Measurements from ENCODE around the gene AP2M1.

DNA sequence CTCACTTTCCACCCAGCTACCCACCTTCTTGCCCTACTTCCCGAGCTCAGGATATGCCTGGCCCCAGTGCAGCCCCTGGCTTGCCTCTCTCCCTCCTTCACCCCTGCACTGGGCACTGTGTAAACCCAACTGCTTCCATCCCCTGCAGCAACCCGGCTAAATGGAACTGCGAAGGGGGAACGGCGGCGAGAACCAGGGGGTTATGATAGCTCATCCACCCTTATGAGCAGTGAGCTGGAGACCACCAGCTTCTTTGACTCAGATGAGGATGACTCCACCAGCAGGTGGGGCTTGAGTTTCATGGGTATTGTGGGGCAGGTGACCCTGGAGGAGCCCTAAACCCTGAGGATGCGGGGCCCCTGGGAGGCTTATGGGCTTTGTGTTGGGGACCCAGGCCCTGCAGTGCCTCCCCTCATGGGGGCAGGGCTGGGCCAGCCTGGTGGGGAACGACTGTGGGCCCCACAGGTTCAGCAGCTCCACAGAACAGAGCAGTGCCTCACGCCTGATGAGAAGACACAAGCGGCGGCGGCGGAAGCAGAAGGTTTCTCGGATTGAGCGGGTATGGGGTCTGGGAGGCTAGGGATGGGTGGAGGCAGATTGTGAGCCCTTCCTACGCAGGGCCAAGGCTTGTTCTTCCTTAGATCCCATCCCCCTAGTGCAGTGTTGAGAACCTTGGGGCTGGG, 9.9 kb upstream of the AP2M1 start:
- TF ChIP-seq, protein P1, sequence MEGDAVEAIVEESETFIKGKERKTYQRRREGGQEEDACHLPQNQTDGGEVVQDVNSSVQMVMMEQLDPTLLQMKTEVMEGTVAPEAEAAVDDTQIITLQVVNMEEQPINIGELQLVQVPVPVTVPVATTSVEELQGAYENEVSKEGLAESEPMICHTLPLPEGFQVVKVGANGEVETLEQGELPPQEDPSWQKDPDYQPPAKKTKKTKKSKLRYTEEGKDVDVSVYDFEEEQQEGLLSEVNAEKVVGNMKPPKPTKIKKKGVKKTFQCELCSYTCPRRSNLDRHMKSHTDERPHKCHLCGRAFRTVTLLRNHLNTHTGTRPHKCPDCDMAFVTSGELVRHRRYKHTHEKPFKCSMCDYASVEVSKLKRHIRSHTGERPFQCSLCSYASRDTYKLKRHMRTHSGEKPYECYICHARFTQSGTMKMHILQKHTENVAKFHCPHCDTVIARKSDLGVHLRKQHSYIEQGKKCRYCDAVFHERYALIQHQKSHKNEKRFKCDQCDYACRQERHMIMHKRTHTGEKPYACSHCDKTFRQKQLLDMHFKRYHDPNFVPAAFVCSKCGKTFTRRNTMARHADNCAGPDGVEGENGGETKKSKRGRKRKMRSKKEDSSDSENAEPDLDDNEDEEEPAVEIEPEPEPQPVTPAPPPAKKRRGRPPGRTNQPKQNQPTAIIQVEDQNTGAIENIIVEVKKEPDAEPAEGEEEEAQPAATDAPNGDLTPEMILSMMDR (conservative IDR thresholded peaks at IDR 0.05 in 1 of 2, IDR thresholded peaks at IDR 0.05 in 1 of 2; ENCODE audit: low read depth in 1 of 2, low read length in 2 of 2): no peak
- no peak for TF ChIP-seq EZH2 (IDR thresholded peaks at IDR 0.05; ENCODE audit: low read length, missing control alignments)
